Suprapubic skin (tissue), 4 donors: ENCODE measurements around the gene FAM120C. TPM values are rescaled to one million over a fixed set of nuclear protein-coding genes. Genes with fewer than 3 reads are reported as not detected.

ENCODE experiments used
- DNase-seq, 2 donors: peaks; one replicate each; pipeline ENCODE4 v3.0.0-alpha.2; 2019; ENCODE audit warnings: low spot score in 2 of 2
- H3K27ac ChIP-seq: fragments of 200-600 bp; sonication (generic); one replicate; pipeline ENCODE4 v1.5.1; 2019
- H3K27me3 ChIP-seq: fragments of 200-600 bp; sonication (generic); one replicate; pipeline ENCODE4 v1.5.1; 2019
- H3K36me3 ChIP-seq: fragments of 200-600 bp; sonication (generic); one replicate; pipeline ENCODE4 v1.5.1; 2019
- H3K4me1 ChIP-seq: fragments of 200-600 bp; sonication (generic); one replicate; pipeline ENCODE4 v1.5.1; 2019
- H3K4me3 ChIP-seq: fragments of 200-600 bp; sonication (generic); one replicate; pipeline ENCODE4 v1.5.1; 2019; ENCODE audit warnings: mild to moderate bottlenecking
- H3K9me3 ChIP-seq: fragments of 200-600 bp; sonication (generic); one replicate; pipeline ENCODE4 v1.5.1; 2019
- EP300 ChIP-seq: sonication (generic); formaldehyde crosslinking; IDR thresholded peaks from one replicate; pipeline ENCODE4 v1.6.1; 2017; ENCODE audit warnings: antibody characterized with exemption
- POLR2A ChIP-seq, 2 donors: fragments of 450-650 bp; IDR thresholded peaks; one replicate each; pipeline ENCODE4 v1.6.1; 2017; ENCODE audit warnings: antibody characterized with exemption in 2 of 2, mild to moderate bottlenecking in 2 of 2, moderate library complexity in 2 of 2
- POLR2AphosphoS5 ChIP-seq, 3 donors: sonication (generic); formaldehyde crosslinking; IDR thresholded peaks; one replicate each; pipeline ENCODE4 v1.6.1; 2017; ENCODE audit warnings: antibody characterized with exemption in 3 of 3
- WGBS: methylation state at CpG from one replicate; pipeline ENCODE4 v1.1.5; 2018; 5-methylcytosine and 5-hydroxymethylcytosine counted together
- total RNA-seq, 4 donors: library from RNA; depleted of rRNA; stranded (reverse); fragments of >200 nt; gene quantifications; one replicate each; pipeline ENCODE4 v1.1.0, GENCODE V29; 2016
- TF ChIP-seq, protein P1 (sequence below), 2 donors: fragments of 200-600 bp in 1 of 2; fragments of 450-650 bp in 1 of 2; sonication (generic) in 1 of 2; IDR thresholded peaks; one replicate each; pipeline ENCODE4 v1.5.1; 2016 to 2019; ENCODE audit warnings: antibody characterized with exemption in 2 of 2, mild to moderate bottlenecking in 1 of 2, moderate library complexity in 1 of 2

FAM120C gene
- total RNA-seq, 4 donors from 2014 or later, result 8.5 to 16.3 (median 10.3) TPM

DNA sequence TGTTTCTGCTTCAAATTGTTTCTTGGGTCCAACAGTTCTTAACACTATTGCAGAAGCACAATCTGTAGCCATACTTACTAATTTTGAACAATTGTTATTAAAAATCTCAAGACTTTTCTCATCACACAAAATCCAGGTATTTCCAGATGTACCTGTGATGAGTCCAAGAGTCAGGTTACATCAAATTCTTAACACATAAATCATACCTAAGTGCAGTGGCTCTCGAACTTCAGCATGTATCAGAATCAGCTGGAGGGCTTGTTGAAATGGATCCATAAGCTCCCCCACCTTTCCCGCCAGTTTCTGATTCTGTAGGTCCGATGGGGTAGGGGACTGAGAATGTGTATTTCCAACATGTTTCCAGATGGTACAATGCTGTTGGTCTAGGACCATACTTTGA, 10.6 kb downstream of the FAM120C start:
- Histone ChIP-seq H3K27ac (no peak overlapping the region), H3K9me3 (no peaks in the 10 kb centered on the region), H3K27me3 (no peaks in the 10 kb centered on the region), H3K36me3 (no peaks in the 10 kb centered on the region), H3K4me1 (no peaks in the 10 kb centered on the region), H3K4me3 (no peak overlapping the region)
- TF ChIP-seq EP300 (no peak), POLR2AphosphoS5 (IDR thresholded peaks at IDR 0.05) (no peak), POLR2A (IDR thresholded peaks at IDR 0.05) (no peak)
- TF ChIP-seq, protein P1, sequence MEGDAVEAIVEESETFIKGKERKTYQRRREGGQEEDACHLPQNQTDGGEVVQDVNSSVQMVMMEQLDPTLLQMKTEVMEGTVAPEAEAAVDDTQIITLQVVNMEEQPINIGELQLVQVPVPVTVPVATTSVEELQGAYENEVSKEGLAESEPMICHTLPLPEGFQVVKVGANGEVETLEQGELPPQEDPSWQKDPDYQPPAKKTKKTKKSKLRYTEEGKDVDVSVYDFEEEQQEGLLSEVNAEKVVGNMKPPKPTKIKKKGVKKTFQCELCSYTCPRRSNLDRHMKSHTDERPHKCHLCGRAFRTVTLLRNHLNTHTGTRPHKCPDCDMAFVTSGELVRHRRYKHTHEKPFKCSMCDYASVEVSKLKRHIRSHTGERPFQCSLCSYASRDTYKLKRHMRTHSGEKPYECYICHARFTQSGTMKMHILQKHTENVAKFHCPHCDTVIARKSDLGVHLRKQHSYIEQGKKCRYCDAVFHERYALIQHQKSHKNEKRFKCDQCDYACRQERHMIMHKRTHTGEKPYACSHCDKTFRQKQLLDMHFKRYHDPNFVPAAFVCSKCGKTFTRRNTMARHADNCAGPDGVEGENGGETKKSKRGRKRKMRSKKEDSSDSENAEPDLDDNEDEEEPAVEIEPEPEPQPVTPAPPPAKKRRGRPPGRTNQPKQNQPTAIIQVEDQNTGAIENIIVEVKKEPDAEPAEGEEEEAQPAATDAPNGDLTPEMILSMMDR (IDR thresholded peaks at IDR 0.05), result no peak
- 84% methylated on average over 3 of the region's 3 CpGs for WGBS
- no peak for DNase-seq

DNA sequence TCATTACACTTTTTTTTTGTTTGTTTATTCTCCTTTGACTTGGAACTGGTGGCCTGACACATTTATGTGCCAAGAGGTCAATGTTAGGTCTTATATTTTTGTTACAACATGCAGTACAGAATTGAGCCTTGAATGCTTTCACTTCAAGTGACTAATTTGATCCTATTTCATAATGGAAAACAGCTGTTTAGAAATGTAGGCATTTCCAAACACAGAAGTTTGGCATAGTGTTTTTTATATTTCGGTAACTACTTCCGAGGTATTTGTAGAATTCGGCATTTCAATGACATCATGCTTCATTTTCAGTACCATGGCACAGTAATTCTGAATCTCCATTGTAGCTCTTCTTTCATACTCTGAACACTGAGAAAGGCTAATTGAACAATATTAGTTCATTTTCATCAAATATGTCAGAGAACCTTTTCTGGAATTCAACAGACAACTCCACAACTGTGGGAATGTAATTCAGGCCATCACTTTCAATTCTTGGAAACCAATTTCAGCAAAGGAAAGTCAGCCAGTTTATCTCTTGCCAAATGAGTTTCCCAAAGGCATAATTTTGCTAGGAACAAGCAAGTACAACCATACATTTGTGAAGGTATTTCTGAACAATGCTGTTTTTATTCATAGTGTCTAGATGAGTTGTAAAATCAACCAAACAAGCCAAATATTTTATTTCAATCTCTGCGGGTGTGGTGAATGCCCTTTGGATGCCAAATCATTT, 11.4 kb downstream of the FAM120C start:
- H3K36me3 ChIP-seq, result no peaks in the 10 kb centered on the region
- H3K9me3 ChIP-seq, result no peaks in the 10 kb centered on the region
- H3K4me1 ChIP-seq, result no peaks in the 10 kb centered on the region
- no peaks in the 10 kb centered on the region for H3K27me3 ChIP-seq
- 55% methylated on average over 4 of the region's 4 CpGs for WGBS
- no peak overlapping the region for H3K27ac ChIP-seq
- no peak for DNase-seq
- H3K4me3 ChIP-seq, result no peak overlapping the region
- TF ChIP-seq, protein P1 (IDR thresholded peaks at IDR 0.05), result no peak
- no peak for TF ChIP-seq EP300
- TF ChIP-seq POLR2A (IDR thresholded peaks at IDR 0.05), result no peak
- TF ChIP-seq POLR2AphosphoS5 (IDR thresholded peaks at IDR 0.05), result no peak

DNA sequence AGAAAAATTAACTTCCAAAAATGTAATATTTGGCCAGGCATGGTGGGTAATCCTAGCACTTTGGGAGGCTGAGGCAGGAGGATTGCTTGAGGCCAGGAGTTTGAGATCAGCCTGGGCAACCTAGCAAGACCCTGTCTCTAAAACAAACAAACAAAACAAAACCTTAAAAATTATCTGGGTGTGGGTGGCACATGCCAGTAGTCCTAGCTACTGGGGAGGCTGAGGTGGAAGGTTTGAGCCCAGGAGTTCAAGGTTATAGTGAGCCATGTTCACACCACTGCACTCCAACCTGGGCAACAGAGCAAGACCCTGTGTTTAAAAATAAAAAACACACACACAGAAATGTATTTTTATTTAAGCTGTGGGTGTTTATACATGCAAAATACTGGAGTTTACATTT, 12.0 kb downstream of the FAM120C start:
- no peak overlapping the region for H3K4me3 ChIP-seq
- H3K36me3 ChIP-seq, result no peaks in the 10 kb centered on the region
- no peaks in the 10 kb centered on the region for H3K9me3 ChIP-seq
- TF ChIP-seq, protein P1 (IDR thresholded peaks at IDR 0.05), result no peak
- TF ChIP-seq POLR2AphosphoS5 (IDR thresholded peaks at IDR 0.05) (no peak), POLR2A (IDR thresholded peaks at IDR 0.05) (no peak), EP300 (no peak)
- DNase-seq, result no peak
- no peaks in the 10 kb centered on the region for H3K4me1 ChIP-seq
- H3K27ac ChIP-seq, result no peak overlapping the region
- no peaks in the 10 kb centered on the region for H3K27me3 ChIP-seq

DNA sequence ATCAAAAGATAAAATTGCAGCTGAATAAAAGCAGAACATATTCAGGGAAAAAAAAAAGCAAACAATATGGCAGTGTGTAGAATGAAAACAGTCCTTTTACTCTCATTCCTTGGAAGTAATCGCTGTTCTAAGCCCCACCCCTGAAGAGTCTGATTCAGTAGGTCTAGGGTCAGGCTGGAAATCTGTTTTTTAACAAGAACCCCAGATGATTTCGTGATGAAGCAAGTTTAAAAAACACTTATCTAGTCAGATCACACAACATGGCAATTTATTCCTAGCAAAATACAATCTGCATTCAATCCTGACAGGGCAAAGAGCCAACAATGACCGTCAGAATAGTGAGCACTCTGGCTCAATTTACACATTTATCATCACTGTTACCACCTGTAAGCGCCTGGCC, 16.1 kb downstream of the FAM120C start:
- Histone ChIP-seq H3K27ac (no peak overlapping the region), H3K4me1 (no peaks in the 10 kb centered on the region), H3K4me3 (no peak overlapping the region), H3K27me3 (no peaks in the 10 kb centered on the region), H3K9me3 (no peaks in the 10 kb centered on the region), H3K36me3 (no peaks in the 10 kb centered on the region)
- TF ChIP-seq EP300, result no peak
- TF ChIP-seq POLR2A (IDR thresholded peaks at IDR 0.05), result no peak
- TF ChIP-seq, protein P1 (IDR thresholded peaks at IDR 0.05), result no peak
- no peak for TF ChIP-seq POLR2AphosphoS5 (IDR thresholded peaks at IDR 0.05)
- DNase-seq, result no peak
- 47% methylated on average over 4 of the region's 4 CpGs for WGBS

DNA sequence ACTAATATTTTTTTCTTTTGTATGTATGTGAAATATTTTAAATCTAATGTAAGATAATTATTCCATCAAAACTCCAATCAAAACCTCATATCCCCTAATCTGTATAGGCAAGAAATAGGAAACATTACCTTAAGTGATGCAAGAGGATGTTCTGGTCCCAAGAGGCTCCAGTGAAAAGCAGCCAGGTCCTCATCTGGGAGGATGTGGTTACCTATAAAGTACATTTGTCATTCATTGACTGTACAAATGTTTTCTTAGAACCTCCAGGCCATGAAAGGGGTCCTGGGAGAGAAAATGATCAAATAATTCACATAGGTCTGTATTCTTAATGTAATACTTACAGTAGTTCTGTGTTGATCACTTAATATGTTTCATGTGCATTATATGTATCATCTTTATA, 25.5 kb downstream of the FAM120C start:
- Histone ChIP-seq H3K4me1 (no peaks in the 10 kb centered on the region), H3K9me3 (no peaks in the 10 kb centered on the region), H3K4me3 (no peak overlapping the region), H3K27me3 (no peaks in the 10 kb centered on the region), H3K27ac (no peak overlapping the region), H3K36me3 (peaks cover 3% of the 10 kb centered on the region)
- DNase-seq, result no peak
- TF ChIP-seq EP300 (no peak), POLR2A (IDR thresholded peaks at IDR 0.05) (no peak), POLR2AphosphoS5 (IDR thresholded peaks at IDR 0.05) (no peak)
- TF ChIP-seq, protein P1 (IDR thresholded peaks at IDR 0.05), result no peak
